Activated naive CD4-positive, alpha-beta T cell (primary cell): Measurements from ENCODE around the gene SETDB1.

Experiments
- DNase-seq, 4 experiments: peaks; one replicate each; lab custom pipeline; 2025; lab: John Stamatoyannopoulos, UW

Gene SETDB1

GRCh38 chr1:150976401-150976821 is 50.2 kb downstream of the SETDB1 start:
- no peak for DNase-seq

- peak; percentile 9 to 57 (median 31) for DNase-seq
Measured at GRCh38 chr1:150976879-150977694, 50.9 kb downstream of the SETDB1 start.

- peak; percentile 65 to 81 (median 78) for DNase-seq
Measured at GRCh38 chr1:150979092-150980056, 53.2 kb downstream of the SETDB1 start.

- DNase-seq: no peak
Measured at GRCh38 chr1:150981177-150981804, 55.1 kb downstream of the SETDB1 start.

GRCh38 chr1:150981805-150982712 is 55.9 kb downstream of the SETDB1 start, which contains the start of gene ANXA9:
ANXA9 (plus strand) TSS chr1:150982292; CDS start chr1:150983106, 814 bp downstream.
- no peak for DNase-seq

GRCh38 chr1:150985179-150985825 is 59.1 kb downstream of the SETDB1 start:
- no peak for DNase-seq

GRCh38 chr1:150987924-150988323 is 61.8 kb downstream of the SETDB1 start:
- DNase-seq: no peak

- no peak for DNase-seq
Measured at GRCh38 chr1:150992626-150993025, 66.5 kb downstream of the SETDB1 start.

- no peak for DNase-seq
Measured at GRCh38 chr1:150994248-150994647, 68.1 kb downstream of the SETDB1 start.

- DNase-seq: no peak
Measured at GRCh38 chr1:150995460-150995859, 69.3 kb downstream of the SETDB1 start.

GRCh38 chr1:150995896-150996295 is 69.7 kb downstream of the SETDB1 start:
- DNase-seq: peak in 1 of 4 experiments; percentile 6

- DNase-seq: no peak
Measured at GRCh38 chr1:150997126-150997872, 71.1 kb downstream of the SETDB1 start.

- DNase-seq: no peak
Measured at GRCh38 chr1:150997949-150998348, 71.8 kb downstream of the SETDB1 start.

GRCh38 chr1:150999051-150999674 is 73.0 kb downstream of the SETDB1 start:
- DNase-seq: no peak

- no peak for DNase-seq
Measured at GRCh38 chr1:150999926-151000325, 73.8 kb downstream of the SETDB1 start.

GRCh38 chr1:151000408-151000807 is 74.2 kb downstream of the SETDB1 start:
- no peak for DNase-seq

GRCh38 chr1:151001602-151002001 is 75.4 kb downstream of the SETDB1 start:
- DNase-seq: no peak

GRCh38 chr1:151002051-151002450 is 75.9 kb downstream of the SETDB1 start:
- no peak for DNase-seq

GRCh38 chr1:151002611-151003010 is 76.4 kb downstream of the SETDB1 start:
- DNase-seq: no peak
